GM19455 (cell line): ENCODE measurements around the gene GLUL.

Experiments
- ATAC-seq: cut with Tn5 transposase; IDR thresholded peaks from one replicate; pipeline ENCODE4 v1.9.1; 2021; ENCODE audit not compliant: unreplicated experiment

GLUL gene

GRCh38 chr1:182391362-182392049 is at the start of gene GLUL:
GLUL (minus strand) TSS chr1:182391790; CDS start chr1:182388737, 3,053 bp downstream.
- ATAC-seq: peak; percentile 76

GRCh38 chr1:182438326-182438725 is 46.7 kb upstream of the GLUL start:
- ATAC-seq: no peak

DNA sequence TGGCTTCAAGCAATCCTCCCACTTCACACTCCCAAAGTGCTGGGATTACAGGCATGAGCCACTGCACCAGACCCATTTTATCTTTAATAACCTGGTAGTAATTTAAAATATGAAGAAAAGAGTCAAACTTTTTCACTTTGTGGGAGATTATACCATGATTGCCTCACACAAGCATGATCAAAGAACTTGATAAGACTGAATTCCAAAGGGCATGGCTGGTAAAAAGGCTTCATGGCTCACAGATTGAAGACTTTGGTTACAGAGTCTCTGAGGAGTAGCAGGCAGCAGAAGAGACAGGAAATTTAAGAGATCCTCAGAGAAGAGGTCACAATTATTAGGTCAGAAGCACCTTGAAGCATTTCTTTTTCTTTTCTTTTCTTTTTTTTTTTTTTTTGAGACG is 42.0 kb upstream of the GLUL start:
- no peak for ATAC-seq

DNA sequence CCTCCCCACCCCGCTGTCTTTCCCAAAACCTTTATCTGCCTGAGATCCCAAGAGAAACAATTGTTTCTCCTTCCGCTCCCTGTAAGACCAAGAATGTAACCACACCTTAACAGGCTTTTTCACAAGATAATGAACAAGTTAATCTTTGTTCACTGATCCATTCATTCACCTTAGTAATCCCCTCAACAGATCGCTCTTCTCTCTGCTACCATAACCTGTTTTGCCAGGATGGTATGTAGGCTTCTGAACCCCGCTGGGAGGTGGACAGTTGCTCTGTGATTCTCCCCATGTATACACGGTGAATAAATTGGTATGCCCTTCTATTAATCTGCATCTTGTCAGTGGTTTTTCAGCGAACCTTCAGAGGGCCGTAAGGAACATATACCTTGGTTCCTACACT is 39.7 kb upstream of the GLUL start:
- ATAC-seq: no peak

DNA sequence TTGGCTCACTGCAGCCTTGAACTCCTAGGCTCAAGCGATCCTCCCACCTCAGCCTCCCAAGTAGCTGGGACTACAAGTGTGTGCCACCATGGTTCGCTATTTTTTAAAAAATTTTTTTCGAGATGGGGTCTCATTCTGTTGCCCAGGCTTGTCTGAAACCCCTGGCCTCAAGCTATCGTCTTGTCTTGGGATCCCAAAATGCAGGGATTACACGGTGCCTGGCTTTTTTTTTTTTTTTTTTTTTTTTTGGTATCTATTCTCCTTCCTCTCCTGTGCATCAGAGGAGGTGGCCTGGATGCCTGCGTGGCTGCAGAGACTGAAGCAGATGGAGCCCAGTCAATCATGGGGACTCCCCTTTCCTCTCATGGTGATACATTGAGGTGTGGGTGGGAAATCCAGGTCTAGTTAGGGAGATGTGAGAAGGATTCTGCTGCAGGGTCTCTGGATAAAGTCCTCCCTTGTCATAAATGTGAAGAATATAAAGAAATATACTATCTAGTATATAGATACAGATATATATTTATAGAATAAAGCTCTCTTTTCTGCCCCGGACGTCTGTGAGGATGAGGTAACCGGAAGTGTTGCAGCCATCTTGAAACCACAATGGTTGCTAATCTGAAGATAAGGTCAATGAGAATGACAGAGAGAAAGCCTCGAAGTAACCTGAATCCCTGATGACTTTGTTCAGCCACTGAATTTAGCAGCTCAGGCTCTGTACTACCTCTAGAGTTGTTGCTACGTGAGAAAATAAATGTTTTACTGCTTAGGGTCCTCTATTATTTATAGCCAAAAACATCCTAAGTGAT is 38.9 kb upstream of the GLUL start:
- peak; percentile 35 for ATAC-seq

GRCh38 chr1:182428043-182428442 is 36.5 kb upstream of the GLUL start:
- no peak for ATAC-seq

GRCh38 chr1:182426442-182427430 is 35.1 kb upstream of the GLUL start:
- ATAC-seq: peak; percentile 70

GRCh38 chr1:182415789-182416188 is 24.2 kb upstream of the GLUL start:
- no peak for ATAC-seq

DNA sequence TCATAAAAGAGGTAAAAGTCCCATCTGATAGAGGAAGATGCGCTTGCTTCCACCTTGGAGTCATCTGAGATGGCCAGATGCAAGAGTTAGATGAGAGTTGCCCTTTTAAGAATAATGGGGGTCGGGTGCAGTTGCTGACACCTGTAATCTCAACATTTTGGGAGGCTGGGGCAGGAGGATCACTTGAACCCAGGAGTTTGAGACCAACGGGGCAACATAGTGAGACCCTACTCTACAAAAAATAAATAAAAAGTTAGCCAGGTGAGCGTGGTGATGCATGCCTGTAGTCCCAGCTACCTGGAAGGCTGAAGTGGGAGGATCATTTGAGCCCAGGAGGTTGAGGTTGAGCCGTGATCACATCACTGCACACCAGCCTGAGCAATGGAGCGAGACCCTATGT is 22.4 kb upstream of the GLUL start:
- ATAC-seq: no peak

- ATAC-seq: no peak
Measured at GRCh38 chr1:182413486-182413885, 21.9 kb upstream of the GLUL start.

GRCh38 chr1:182410620-182411273 is 19.2 kb upstream of the GLUL start:
- ATAC-seq: no peak

DNA sequence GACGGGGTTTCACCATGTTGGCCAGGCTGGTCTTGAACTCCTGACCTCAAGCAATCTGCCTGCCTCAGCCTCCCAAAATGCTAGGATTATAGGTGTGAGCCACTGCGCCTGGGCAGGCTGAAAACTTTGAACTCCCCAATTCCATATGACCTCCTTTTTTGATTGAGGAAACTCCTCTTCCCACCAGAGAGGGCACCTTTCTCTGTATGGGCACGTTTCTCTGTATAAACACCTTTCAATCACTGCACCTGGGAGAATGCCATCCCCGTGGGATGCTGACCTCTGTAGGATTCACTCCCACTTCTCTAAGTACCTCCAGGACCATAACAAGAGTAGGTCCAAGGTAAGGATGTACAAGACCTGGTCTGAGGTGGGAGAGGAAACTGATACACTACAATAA is 18.5 kb upstream of the GLUL start:
- no peak for ATAC-seq

GRCh38 chr1:182408435-182409075 is 17.0 kb upstream of the GLUL start:
- ATAC-seq: no peak

DNA sequence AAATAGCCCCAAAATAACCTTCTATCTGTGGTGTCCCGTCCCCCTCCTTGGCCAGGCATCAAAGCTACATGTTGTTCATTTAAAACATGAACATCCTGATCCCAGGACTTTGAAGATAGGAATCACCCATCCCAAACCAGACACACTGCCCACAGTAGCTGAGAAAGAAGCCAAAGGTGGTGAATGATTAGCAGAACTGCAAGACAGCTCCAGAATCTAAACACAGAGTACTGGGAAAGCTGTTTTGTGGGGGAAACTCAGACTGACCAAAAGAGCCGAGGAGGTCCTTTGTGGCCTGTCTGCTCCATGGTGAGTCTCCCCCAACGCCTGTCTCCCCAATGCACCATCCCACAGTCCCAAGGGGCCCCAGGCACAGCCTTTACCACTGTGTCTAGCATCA is 16.1 kb upstream of the GLUL start:
- no peak for ATAC-seq

DNA sequence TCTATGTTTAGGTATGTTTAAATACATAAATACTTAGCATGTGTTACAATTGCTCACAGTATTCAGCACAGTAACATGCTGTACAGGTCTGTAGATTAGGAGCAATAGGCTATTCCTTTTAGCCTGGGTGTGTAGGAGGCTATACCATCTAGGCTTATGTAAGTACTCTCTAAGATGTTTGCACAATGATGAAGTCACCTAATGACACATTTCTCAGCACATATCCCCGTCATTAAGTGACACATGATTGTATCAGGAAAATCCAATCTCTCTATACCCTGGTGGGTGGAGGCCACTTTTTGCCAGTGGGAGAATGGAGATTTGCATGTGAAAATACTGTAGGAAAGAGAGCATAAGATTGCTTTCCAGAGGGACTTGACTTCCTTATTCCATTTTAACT is 14.4 kb upstream of the GLUL start:
- no peak for ATAC-seq

- no peak for ATAC-seq
Measured at GRCh38 chr1:182405578-182405977, 14.0 kb upstream of the GLUL start.

GRCh38 chr1:182404781-182405180 is 13.2 kb upstream of the GLUL start:
- no peak for ATAC-seq

GRCh38 chr1:182400567-182400966 is 9.0 kb upstream of the GLUL start, which contains the start of gene TEDDM1:
TEDDM1 (minus strand) TSS chr1:182400667; CDS start chr1:182400485, 182 bp downstream.
- no peak for ATAC-seq

DNA sequence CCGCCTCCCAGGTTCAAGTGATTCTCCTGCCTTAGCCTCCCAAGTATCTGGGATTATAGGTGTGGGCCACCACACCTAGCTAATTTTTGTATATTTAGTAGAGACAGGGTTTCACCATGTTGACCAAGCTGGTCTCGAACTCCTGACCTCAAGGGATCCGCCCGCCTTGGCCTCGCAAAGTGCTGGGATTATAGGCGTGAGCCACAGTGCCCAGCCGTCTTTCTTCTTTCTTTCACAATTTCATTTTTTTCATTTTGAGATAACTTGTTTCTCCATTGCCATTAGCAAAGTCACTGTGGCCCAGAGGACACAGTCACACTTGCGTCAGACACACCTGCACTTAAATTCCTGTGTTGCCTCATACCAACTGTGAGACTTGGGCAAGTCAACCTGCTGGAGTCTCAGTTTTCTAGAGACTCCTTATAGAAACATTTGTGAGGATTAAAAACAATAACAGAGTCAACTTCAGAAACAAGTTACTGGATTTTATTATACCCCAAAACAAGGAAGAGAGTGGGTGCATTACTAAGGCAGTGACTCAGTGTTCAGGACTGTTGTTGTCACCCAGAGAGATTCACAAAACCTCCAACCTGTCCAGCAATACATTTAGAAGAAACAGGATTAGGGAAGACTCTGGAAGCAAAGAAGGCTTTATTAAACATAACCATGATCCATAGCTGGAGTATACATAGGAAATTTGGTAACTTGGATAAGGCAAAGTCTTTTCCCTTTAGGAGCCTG is 6.2 kb upstream of the GLUL start:
- ATAC-seq: no peak
